H9 (cell line): ENCODE data around the gene KIAA0930. TPM values are rescaled to one million over a fixed set of nuclear protein-coding genes. Genes with fewer than 3 reads are reported as not detected.
A peak's percentile ranks its signal among the peaks of the same experiment; 100 is the strongest.

Experiments used
- DNase-seq: peaks from one replicate; pipeline ENCODE4 v3.0.0-alpha.2; 2017
- H2AFZ ChIP-seq: one replicate; pipeline ENCODE4 v1.6.1; 2013; ENCODE audit warnings: mild to moderate bottlenecking, low read length, control low read depth, moderate library complexity
- H2AK5ac ChIP-seq: 2 replicates; pipeline ENCODE4 v1.6.1; 2013; ENCODE audit warnings: low read length, control low read depth, mixed read lengths; ENCODE audit not compliant: insufficient read length
- H2BK120ac ChIP-seq: one replicate; pipeline ENCODE4 v1.6.1; 2013; ENCODE audit warnings: low read depth, mild to moderate bottlenecking, low read length, control low read depth, inconsistent platforms; ENCODE audit not compliant: poor library complexity, severe bottlenecking
- H2BK12ac ChIP-seq: 2 replicates; pipeline ENCODE4 v1.6.1; 2013; ENCODE audit warnings: low read length, control low read depth, mixed read lengths, low read depth; ENCODE audit not compliant: insufficient read length
- H2BK15ac ChIP-seq: 2 replicates; pipeline ENCODE4 v1.6.1; 2013; ENCODE audit warnings: low read depth, low read length, control low read depth
- H2BK20ac ChIP-seq: one replicate; pipeline ENCODE4 v1.6.1; 2013; ENCODE audit warnings: low read depth, mild to moderate bottlenecking, low read length, control low read depth, inconsistent platforms; ENCODE audit not compliant: poor library complexity, severe bottlenecking
- H2BK5ac ChIP-seq: 2 replicates; pipeline ENCODE4 v1.6.1; 2013; ENCODE audit warnings: low read length, control low read depth, mixed read lengths; ENCODE audit not compliant: insufficient read length
- H3K14ac ChIP-seq: 2 replicates; pipeline ENCODE4 v1.6.1; 2013; ENCODE audit warnings: low read length, control low read depth; ENCODE audit not compliant: insufficient read depth
- H3K18ac ChIP-seq: 2 replicates; pipeline ENCODE4 v1.6.1; 2013; ENCODE audit warnings: low read depth, mild to moderate bottlenecking, mixed read lengths, low read length, control low read depth; ENCODE audit not compliant: insufficient read length
- H3K23ac ChIP-seq: 2 replicates; pipeline ENCODE4 v1.6.1; 2013; ENCODE audit warnings: low read length, control low read depth, mixed read lengths, low read depth; ENCODE audit not compliant: insufficient read length
- H3K23me2 ChIP-seq: 2 replicates; pipeline ENCODE4 v1.6.1; 2013; ENCODE audit warnings: low read depth, mild to moderate bottlenecking, mixed read lengths, low read length, control low read depth; ENCODE audit not compliant: insufficient read length, poor library complexity, severe bottlenecking
- H3K27ac ChIP-seq: 2 replicates; pipeline ENCODE4 v1.5.1; 2013; ENCODE audit warnings: low read length, control low read depth, mixed read lengths, low read depth; ENCODE audit not compliant: insufficient read length
- H3K27me3 ChIP-seq: 2 replicates; pipeline ENCODE4 v1.6.1; 2013; ENCODE audit warnings: low read length, control low read depth, inconsistent platforms; ENCODE audit not compliant: insufficient read depth
- H3K4ac ChIP-seq: 2 replicates; pipeline ENCODE4 v1.6.1; 2013; ENCODE audit warnings: low read depth, mild to moderate bottlenecking, control low read depth, inconsistent platforms, low read length, moderate library complexity
- H3K4me1 ChIP-seq: 2 replicates; pipeline ENCODE4 v1.6.1; 2013; ENCODE audit warnings: low read length, control low read depth, inconsistent platforms; ENCODE audit not compliant: insufficient read depth
- H3K4me2 ChIP-seq: 2 replicates; pipeline ENCODE4 v1.6.1; 2013; ENCODE audit warnings: low read length, control low read depth, mixed read lengths; ENCODE audit not compliant: insufficient read length, insufficient read depth
- H3K56ac ChIP-seq: 2 replicates; pipeline ENCODE4 v1.6.1; 2013; ENCODE audit warnings: low read depth, mild to moderate bottlenecking, mixed read lengths, low read length, control low read depth; ENCODE audit not compliant: insufficient read length
- H3K79me1 ChIP-seq: 2 replicates; pipeline ENCODE4 v1.6.1; 2013; ENCODE audit warnings: low read depth, mild to moderate bottlenecking, moderate library complexity, low read length, control low read depth, inconsistent platforms; ENCODE audit not compliant: insufficient read depth, poor library complexity, severe bottlenecking
- H3K79me2 ChIP-seq: 2 replicates; pipeline ENCODE4 v1.6.1; 2013; ENCODE audit warnings: low read length, control low read depth, inconsistent platforms; ENCODE audit not compliant: insufficient read depth
- H3K9ac ChIP-seq: 2 replicates; pipeline ENCODE4 v1.6.1; 2013; ENCODE audit warnings: low read length, control low read depth, mixed read lengths; ENCODE audit not compliant: insufficient read length; ENCODE audit errors: extremely low read depth
- H3K9me3 ChIP-seq: one replicate; pipeline ENCODE4 v1.6.1; 2013; ENCODE audit warnings: low read depth, low read length, inconsistent platforms; ENCODE audit not compliant: control insufficient read depth
- H3T11ph ChIP-seq: one replicate; pipeline ENCODE4 v1.6.1; 2013; ENCODE audit warnings: mild to moderate bottlenecking, low read length, control low read depth, inconsistent platforms
- H4K20me1 ChIP-seq: one replicate; pipeline ENCODE4 v1.6.1; 2013; ENCODE audit not compliant: control insufficient read depth, insufficient read length, insufficient read depth
- H4K5ac ChIP-seq: 2 replicates; pipeline ENCODE4 v1.6.1; 2013; ENCODE audit warnings: low read depth, mild to moderate bottlenecking, mixed read lengths, low read length, control low read depth; ENCODE audit not compliant: insufficient read length
- H4K8ac ChIP-seq: replicated peaks from 2 replicates; pipeline ENCODE4 v1.6.1; 2013; ENCODE audit warnings: low read length, control low read depth, mixed read lengths, low read depth; ENCODE audit not compliant: insufficient read length
- H4K91ac ChIP-seq: 2 replicates; pipeline ENCODE4 v1.6.1; 2013; ENCODE audit warnings: low read depth, mild to moderate bottlenecking, moderate library complexity, mixed read lengths, low read length, control low read depth; ENCODE audit not compliant: insufficient read length
- H3K27ac Mint-ChIP-seq, 3 experiments: 2 replicates in 2 of 3; 3 replicates in 1 of 3; pipeline ENCODE4 v1.8.0; 2020 to 2021; ENCODE audit warnings: mixed read lengths in 3 of 3, mild to moderate bottlenecking in 1 of 3, moderate library complexity in 1 of 3
- H3K27me3 Mint-ChIP-seq: 2 replicates; pipeline ENCODE4 v1.8.0; 2021; ENCODE audit warnings: low read depth, mild to moderate bottlenecking, moderate library complexity, mixed read lengths
- H3K36me3 Mint-ChIP-seq, 3 experiments: 2 replicates in 2 of 3; 3 replicates in 1 of 3; pipeline ENCODE4 v1.8.0; 2020 to 2021; ENCODE audit warnings: low read depth in 3 of 3, mixed read lengths in 3 of 3; ENCODE audit not compliant: insufficient read depth in 1 of 3
- H3K4me1 Mint-ChIP-seq, 2 experiments: 2 replicates each; pipeline ENCODE4 v1.8.0; 2020; ENCODE audit warnings: mixed read lengths in 2 of 2
- H3K4me3 Mint-ChIP-seq, 2 experiments: 2 replicates in 1 of 2; 3 replicates in 1 of 2; pipeline ENCODE4 v1.8.0; 2020 to 2021; ENCODE audit warnings: mild to moderate bottlenecking in 2 of 2, mixed read lengths in 2 of 2, moderate library complexity in 1 of 2
- H3K9me3 Mint-ChIP-seq, 2 experiments: 2 replicates in 1 of 2; 3 replicates in 1 of 2; pipeline ENCODE4 v1.8.0; 2020; ENCODE audit warnings: mild to moderate bottlenecking in 2 of 2, mixed read lengths in 2 of 2, moderate library complexity in 1 of 2
- CTCF ChIP-seq: fragments of 200-600 bp; sonication (generic); conservative IDR thresholded peaks from 3 replicates; pipeline ENCODE4 v1.8.0; 2021; ENCODE audit warnings: antibody characterized with exemption, mild to moderate bottlenecking
- WGBS: extraction: QIAGEN DNeasy Blood & Tissue Kit; methylation state at CpG from one replicate; pipeline ENCODE4 v1.1.7; 2013; ENCODE audit warnings: missing lambda C conversion rate, low lambda C conversion rate, mixed read lengths; ENCODE audit not compliant: insufficient read length; ENCODE audit errors: extremely low coverage; 5-methylcytosine and 5-hydroxymethylcytosine counted together
- total RNA-seq: library from RNA; stranded (reverse); gene quantifications from 2 replicates; pipeline ENCODE4 v1.2.1, GENCODE V29; 2021

The KIAA0930 gene
- total RNA-seq, 1 experiment from 2014 or later = 46.2 TPM

DNA sequence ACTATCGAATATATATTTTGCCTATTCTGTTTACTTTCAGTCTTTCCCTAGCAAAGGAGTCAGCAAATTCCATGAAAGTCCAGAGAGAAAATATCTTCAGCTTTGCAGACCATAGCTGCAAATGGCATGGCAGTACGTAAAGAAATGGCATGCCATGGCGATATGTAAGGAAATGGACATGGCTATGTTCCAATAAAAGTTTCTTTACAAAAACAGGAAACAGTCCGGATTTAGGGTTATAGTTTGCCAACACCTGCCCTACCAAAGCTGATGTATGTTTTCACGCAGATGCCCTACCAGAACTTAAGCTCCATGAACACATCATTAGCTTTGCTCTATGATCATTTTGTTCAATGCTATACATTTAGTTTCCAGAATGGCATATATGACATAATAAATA lies 19.5 kb downstream of the KIAA0930 start:
- no peaks in the 10 kb centered on the region for H3K4me1 ChIP-seq
- no peaks in the 10 kb centered on the region; the same call in 1 of the 2 replicates for H3K79me2 ChIP-seq

More for the DNA sequence above, 19.5 kb downstream of the KIAA0930 start:
- no peak overlapping the region for H4K91ac ChIP-seq
- Mint-ChIP-seq H3K27ac (peak overlapping the region in 1 of 3 experiments; percentile 5; a peak in 1 of 7 replicates), H3K9me3 (no peaks in the 10 kb centered on the region), H3K4me3 (no peak overlapping the region), H3K4me1 (peaks cover 38 to 42% of the 10 kb centered on the region in 2 experiments), H3K27me3 (no peaks in the 10 kb centered on the region; the same call in 1 of the 2 replicates), H3K36me3 (no peaks in the 10 kb centered on the region)
- TF ChIP-seq CTCF = no peak
- no peak overlapping the region for H4K8ac ChIP-seq
- H3K23ac ChIP-seq = no peak overlapping the region
- no peak overlapping the region for H2BK120ac ChIP-seq
- H2BK15ac ChIP-seq = no peak overlapping the region
- H3K14ac ChIP-seq = no peak overlapping the region
- WGBS = no CpG with 5 or more reads among the region's 5 CpGs
- no peaks in the 10 kb centered on the region for H3K9me3 ChIP-seq
- no peak overlapping the region for H2BK20ac ChIP-seq
- H3K79me1 ChIP-seq = no peaks in the 10 kb centered on the region
- no peak for DNase-seq
- no peak overlapping the region for H3K9ac ChIP-seq
- no peak overlapping the region for H2BK12ac ChIP-seq
- H4K20me1 ChIP-seq = no peaks in the 10 kb centered on the region
- no peaks in the 10 kb centered on the region for H3K27me3 ChIP-seq
- no peak overlapping the region for H3K27ac ChIP-seq
- H2AFZ ChIP-seq = no peak overlapping the region
- H3K18ac ChIP-seq = no peak overlapping the region
- no peak overlapping the region for H3T11ph ChIP-seq
- no peak overlapping the region for H4K5ac ChIP-seq
- H2BK5ac ChIP-seq = no peak overlapping the region
- H3K4me2 ChIP-seq = no peak overlapping the region
- no peak overlapping the region for H2AK5ac ChIP-seq
- no peaks in the 10 kb centered on the region for H3K23me2 ChIP-seq
- H3K56ac ChIP-seq = no peak overlapping the region
- no peak overlapping the region for H3K4ac ChIP-seq
